ENCODE measurements around the gene LECT2.

The LECT2 gene

GRCh38 chr5:135934939-135935338 lies 19.8 kb downstream of the LECT2 start:
- no peaks in the 10 kb centered on the region for H3K9me3 ChIP-seq (ENCODE audit: control insufficient read depth, low read length)
- peak; percentile 28 for DNase-seq (ENCODE audit: low read depth)
- no peaks in the 10 kb centered on the region for H3K4me1 ChIP-seq (ENCODE audit: control insufficient read depth, insufficient read depth, low read length)
- peaks cover 19% of the 10 kb centered on the region for H3K27me3 ChIP-seq (replicated peaks; ENCODE audit: control insufficient read depth, insufficient read depth, low read length)
- H3K9ac ChIP-seq (ENCODE audit: low read length), result no peak overlapping the region
- no peak overlapping the region for H3K4me3 ChIP-seq (ENCODE audit: low read length)
- H3K36me3 ChIP-seq (ENCODE audit: control insufficient read depth, insufficient read depth, low read length, severe bottlenecking), result no peaks in the 10 kb centered on the region

GRCh38 chr5:135930949-135931295 lies 23.9 kb downstream of the LECT2 start:
- peaks cover 16% of the 10 kb centered on the region for H3K9me3 ChIP-seq (ENCODE audit: control insufficient read depth, low read length)
- no peaks in the 10 kb centered on the region for H3K4me1 ChIP-seq (ENCODE audit: control insufficient read depth, insufficient read depth, low read length)
- peaks cover 31% of the 10 kb centered on the region for H3K27me3 ChIP-seq (replicated peaks; ENCODE audit: control insufficient read depth, insufficient read depth, low read length)
- H3K9ac ChIP-seq (ENCODE audit: low read length), result no peak overlapping the region
- no peak for DNase-seq (ENCODE audit: low read depth)
- no peaks in the 10 kb centered on the region for H3K36me3 ChIP-seq (ENCODE audit: control insufficient read depth, insufficient read depth, low read length, severe bottlenecking)
- H3K4me3 ChIP-seq (ENCODE audit: low read length), result peak overlapping the region; percentile 54

DNA sequence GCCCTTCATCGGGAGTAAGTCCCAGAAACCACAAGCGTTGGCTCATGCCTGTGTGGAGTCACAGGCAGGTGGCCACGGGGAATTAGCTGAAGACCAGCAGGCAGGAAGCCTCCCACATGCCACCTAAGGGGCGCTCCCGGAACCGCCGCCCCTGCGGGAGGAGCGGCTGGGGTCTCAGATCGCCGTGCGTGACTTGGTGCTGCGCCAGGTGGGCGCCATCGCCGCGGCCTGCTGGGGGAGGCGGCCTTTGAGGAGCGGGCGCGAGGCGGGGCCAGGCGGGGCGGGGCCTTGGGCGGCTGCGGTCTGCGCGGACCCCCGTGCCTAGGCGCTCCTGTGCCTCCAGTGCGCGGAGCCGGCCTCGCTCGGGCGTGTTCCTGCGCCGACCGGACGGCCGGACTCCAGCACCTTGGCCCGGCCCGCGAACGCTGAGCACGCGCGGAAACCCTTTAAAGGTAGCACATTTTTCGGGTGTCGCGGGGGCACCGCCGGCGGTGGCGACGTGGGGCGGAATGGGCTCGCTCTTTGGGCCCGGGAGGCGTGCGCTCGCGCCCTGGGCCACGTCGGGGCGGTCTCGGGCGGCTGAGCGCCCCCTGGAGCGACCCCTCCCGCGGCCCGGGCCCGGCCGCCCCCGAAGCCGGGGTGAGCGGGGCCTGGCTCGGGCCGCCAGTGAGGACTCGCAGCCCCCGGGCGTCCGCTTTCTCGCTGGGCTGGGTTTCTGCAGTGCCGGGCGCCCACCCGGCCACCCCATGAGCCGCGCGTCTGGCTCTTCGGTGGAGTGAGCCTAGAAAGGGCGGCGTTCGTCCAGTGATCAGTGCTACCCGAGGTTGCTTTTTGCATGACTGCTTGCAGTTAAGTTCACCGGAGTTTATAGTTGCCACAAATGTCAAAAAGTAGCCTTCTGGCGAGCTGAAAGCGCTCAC lies 24.5 kb downstream of the LECT2 start:
- peaks cover 16% of the 10 kb centered on the region for H3K9me3 ChIP-seq (ENCODE audit: control insufficient read depth, low read length)
- peaks cover 32% of the 10 kb centered on the region for H3K27me3 ChIP-seq (replicated peaks; ENCODE audit: control insufficient read depth, insufficient read depth, low read length)
- H3K36me3 ChIP-seq (ENCODE audit: control insufficient read depth, insufficient read depth, low read length, severe bottlenecking), result no peaks in the 10 kb centered on the region
- no peak overlapping the region for H3K9ac ChIP-seq (ENCODE audit: low read length)
- peak overlapping the region; percentile 54 for H3K4me3 ChIP-seq (ENCODE audit: low read length)
- no peaks in the 10 kb centered on the region for H3K4me1 ChIP-seq (ENCODE audit: control insufficient read depth, insufficient read depth, low read length)
- no peak for DNase-seq (ENCODE audit: low read depth)

DNA sequence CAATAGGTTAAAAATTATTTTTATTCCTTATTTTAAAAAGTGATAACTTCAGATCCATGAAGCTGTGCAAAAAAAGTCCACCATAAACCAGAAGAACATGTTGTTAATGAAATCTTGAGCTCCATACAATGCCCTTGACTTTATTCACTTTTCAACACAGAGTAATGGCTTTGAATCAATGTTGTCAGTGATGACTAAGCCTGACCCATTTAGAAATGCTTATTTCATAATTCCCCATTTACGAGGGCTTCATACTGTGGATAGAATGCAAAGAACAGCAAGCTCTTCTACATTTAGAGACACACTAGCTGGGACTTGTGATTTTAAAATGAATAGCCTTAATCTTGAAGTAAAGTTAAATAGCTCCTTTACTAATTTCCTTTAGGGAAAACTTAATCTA lies 33.4 kb downstream of the LECT2 start:
- peaks cover 11% of the 10 kb centered on the region for H3K27me3 ChIP-seq (replicated peaks; ENCODE audit: control insufficient read depth, insufficient read depth, low read length)
- DNase-seq (ENCODE audit: low read depth), result peak; percentile 43
- no peaks in the 10 kb centered on the region for H3K36me3 ChIP-seq (ENCODE audit: control insufficient read depth, insufficient read depth, low read length, severe bottlenecking)
- H3K4me3 ChIP-seq (ENCODE audit: low read length), result no peak overlapping the region
- H3K4me1 ChIP-seq (ENCODE audit: control insufficient read depth, insufficient read depth, low read length), result peaks cover 14% of the 10 kb centered on the region
- no peak overlapping the region for H3K9ac ChIP-seq (ENCODE audit: low read length)
- H3K9me3 ChIP-seq (ENCODE audit: control insufficient read depth, low read length), result no peaks in the 10 kb centered on the region

GRCh38 chr5:135920199-135920598 lies 34.6 kb downstream of the LECT2 start:
- DNase-seq (ENCODE audit: low read depth), result no peak
- Histone ChIP-seq H3K27me3 (replicated peaks; ENCODE audit: control insufficient read depth, insufficient read depth, low read length) (peaks cover 5% of the 10 kb centered on the region), H3K4me3 (ENCODE audit: low read length) (no peak overlapping the region)

DNA sequence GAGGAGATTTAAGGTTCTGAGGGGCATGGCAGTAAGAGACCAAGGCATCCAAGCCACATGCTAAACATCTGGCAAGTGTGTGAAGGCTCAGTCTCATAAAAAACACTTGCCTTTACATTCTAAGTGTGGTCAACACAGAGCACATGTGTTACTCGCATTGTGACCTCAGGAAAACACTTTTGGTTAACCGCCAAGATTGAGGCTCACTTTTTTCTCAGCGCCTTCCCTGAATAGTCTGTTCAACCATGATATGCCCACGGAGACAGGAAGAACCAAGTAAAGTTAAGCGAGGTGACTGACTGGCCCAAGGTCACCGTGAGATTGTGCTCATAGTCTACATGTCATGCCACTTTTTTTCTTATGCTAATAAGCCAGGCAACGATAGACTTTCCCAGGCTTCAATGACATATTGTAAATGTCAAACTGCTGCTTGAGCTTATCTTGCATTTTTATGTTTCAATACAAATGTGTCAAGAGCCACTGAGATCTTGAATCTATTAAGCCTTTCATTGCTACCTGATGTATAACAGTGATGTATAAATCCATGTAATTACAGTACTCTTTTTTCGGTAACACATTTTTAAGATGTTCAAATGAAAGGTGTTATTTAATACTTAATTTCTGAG lies 38.0 kb downstream of the LECT2 start:
- DNase-seq (ENCODE audit: low read depth), result no peak
- H3K4me1 ChIP-seq (ENCODE audit: control insufficient read depth, insufficient read depth, low read length), result peaks cover 11% of the 10 kb centered on the region
- peaks cover 8% of the 10 kb centered on the region for H3K27me3 ChIP-seq (replicated peaks; ENCODE audit: control insufficient read depth, insufficient read depth, low read length)
- no peak overlapping the region for H3K9ac ChIP-seq (ENCODE audit: low read length)
- no peaks in the 10 kb centered on the region for H3K9me3 ChIP-seq (ENCODE audit: control insufficient read depth, low read length)
- no peaks in the 10 kb centered on the region for H3K36me3 ChIP-seq (ENCODE audit: control insufficient read depth, insufficient read depth, low read length, severe bottlenecking)
- H3K4me3 ChIP-seq (ENCODE audit: low read length), result no peak overlapping the region

More at GRCh38 chr5:135920199-135920598, 34.6 kb downstream of the LECT2 start:
- H3K4me1 ChIP-seq (ENCODE audit: control insufficient read depth, insufficient read depth, low read length), result peaks cover 14% of the 10 kb centered on the region
- no peaks in the 10 kb centered on the region for H3K36me3 ChIP-seq (ENCODE audit: control insufficient read depth, insufficient read depth, low read length, severe bottlenecking)
- no peaks in the 10 kb centered on the region for H3K9me3 ChIP-seq (ENCODE audit: control insufficient read depth, low read length)
- H3K9ac ChIP-seq (ENCODE audit: low read length), result no peak overlapping the region

GRCh38 chr5:135915466-135916001 lies 39.2 kb downstream of the LECT2 start:
- DNase-seq (ENCODE audit: low read depth), result no peak
- Histone ChIP-seq H3K36me3 (ENCODE audit: control insufficient read depth, insufficient read depth, low read length, severe bottlenecking) (no peaks in the 10 kb centered on the region), H3K4me3 (ENCODE audit: low read length) (no peak overlapping the region), H3K27me3 (replicated peaks; ENCODE audit: control insufficient read depth, insufficient read depth, low read length) (peaks cover 15% of the 10 kb centered on the region), H3K9me3 (ENCODE audit: control insufficient read depth, low read length) (no peaks in the 10 kb centered on the region), H3K9ac (ENCODE audit: low read length) (no peak overlapping the region), H3K4me1 (ENCODE audit: control insufficient read depth, insufficient read depth, low read length) (no peaks in the 10 kb centered on the region)

GRCh38 chr5:135913713-135914626 lies 40.8 kb downstream of the LECT2 start:
- H3K27me3 ChIP-seq (replicated peaks; ENCODE audit: control insufficient read depth, insufficient read depth, low read length), result peaks cover 15% of the 10 kb centered on the region
- H3K9me3 ChIP-seq (ENCODE audit: control insufficient read depth, low read length), result no peaks in the 10 kb centered on the region
- no peaks in the 10 kb centered on the region for H3K36me3 ChIP-seq (ENCODE audit: control insufficient read depth, insufficient read depth, low read length, severe bottlenecking)
- no peaks in the 10 kb centered on the region for H3K4me1 ChIP-seq (ENCODE audit: control insufficient read depth, insufficient read depth, low read length)
- no peak overlapping the region for H3K9ac ChIP-seq (ENCODE audit: low read length)
- no peak overlapping the region for H3K4me3 ChIP-seq (ENCODE audit: low read length)
- DNase-seq (ENCODE audit: low read depth), result no peak

GRCh38 chr5:135905144-135905543 lies 49.6 kb downstream of the LECT2 start:
- Histone ChIP-seq H3K27me3 (replicated peaks; ENCODE audit: control insufficient read depth, insufficient read depth, low read length) (peaks cover 4% of the 10 kb centered on the region), H3K36me3 (ENCODE audit: control insufficient read depth, insufficient read depth, low read length, severe bottlenecking) (no peaks in the 10 kb centered on the region), H3K4me3 (ENCODE audit: low read length) (no peak overlapping the region), H3K9ac (ENCODE audit: low read length) (no peak overlapping the region), H3K9me3 (ENCODE audit: control insufficient read depth, low read length) (no peaks in the 10 kb centered on the region), H3K4me1 (ENCODE audit: control insufficient read depth, insufficient read depth, low read length) (no peaks in the 10 kb centered on the region)
- no peak for DNase-seq (ENCODE audit: low read depth)

- Histone ChIP-seq H3K9me3 (ENCODE audit: control insufficient read depth, low read length) (peaks cover 6% of the 10 kb centered on the region), H3K36me3 (ENCODE audit: control insufficient read depth, insufficient read depth, low read length, severe bottlenecking) (no peaks in the 10 kb centered on the region), H3K27me3 (replicated peaks; ENCODE audit: control insufficient read depth, insufficient read depth, low read length) (peaks cover 12% of the 10 kb centered on the region)
Measured at GRCh38 chr5:135901633-135902032, 53.1 kb downstream of the LECT2 start.

GRCh38 chr5:135900276-135900675 lies 54.5 kb downstream of the LECT2 start:
- Histone ChIP-seq H3K36me3 (ENCODE audit: control insufficient read depth, insufficient read depth, low read length, severe bottlenecking) (no peaks in the 10 kb centered on the region), H3K4me3 (ENCODE audit: low read length) (no peak overlapping the region), H3K27me3 (replicated peaks; ENCODE audit: control insufficient read depth, insufficient read depth, low read length) (peaks cover 15% of the 10 kb centered on the region), H3K9ac (ENCODE audit: low read length) (no peak overlapping the region), H3K9me3 (ENCODE audit: control insufficient read depth, low read length) (peaks cover 6% of the 10 kb centered on the region), H3K4me1 (ENCODE audit: control insufficient read depth, insufficient read depth, low read length) (no peaks in the 10 kb centered on the region)
- no peak for DNase-seq (ENCODE audit: low read depth)

More at GRCh38 chr5:135901633-135902032, 53.1 kb downstream of the LECT2 start:
- H3K9ac ChIP-seq (ENCODE audit: low read length), result no peak overlapping the region
- no peak overlapping the region for H3K4me3 ChIP-seq (ENCODE audit: low read length)
- no peaks in the 10 kb centered on the region for H3K4me1 ChIP-seq (ENCODE audit: control insufficient read depth, insufficient read depth, low read length)
- DNase-seq (ENCODE audit: low read depth), result no peak
